ACC112 (cell line): Measurements from ENCODE around the gene PYGB.

Source experiments
- H2AFZ ChIP-seq: fragments of 200-600 bp; sonication (generic); one replicate; pipeline ENCODE4 v1.6.0; 2017; ENCODE audit warnings: antibody characterized with exemption, low read length; ENCODE audit not compliant: unreplicated experiment
- H3K27ac ChIP-seq: fragments of 200-600 bp; sonication (generic); 2 replicates; pipeline ENCODE4 v1.5.1; 2014; ENCODE audit warnings: low read depth, mild to moderate bottlenecking, antibody characterized with exemption, low read length, moderate library complexity
- H3K27me3 ChIP-seq: fragments of 200-600 bp; sonication (generic); 2 replicates; pipeline ENCODE4 v1.6.1; 2014; ENCODE audit warnings: mild to moderate bottlenecking, antibody characterized with exemption, low read length, moderate library complexity, mixed read lengths; ENCODE audit not compliant: insufficient read depth
- H3K36me3 ChIP-seq: fragments of 200-600 bp; sonication (generic); 2 replicates; pipeline ENCODE4 v1.6.1; 2016; ENCODE audit warnings: mild to moderate bottlenecking, antibody characterized with exemption, low read length, moderate library complexity, mixed read lengths; ENCODE audit not compliant: insufficient read depth
- H3K4me1 ChIP-seq: fragments of 200-600 bp; sonication (generic); one replicate; pipeline ENCODE4 v1.6.1; 2016; ENCODE audit warnings: low read length, mixed read lengths; ENCODE audit not compliant: insufficient read depth, unreplicated experiment, control insufficient read depth
- H3K4me3 ChIP-seq: fragments of 200-600 bp; sonication (generic); 2 replicates; pipeline ENCODE4 v1.5.1; 2014; ENCODE audit warnings: mild to moderate bottlenecking, low read depth, low read length
- H3K79me2 ChIP-seq: fragments of 200-600 bp; sonication (generic); one replicate; pipeline ENCODE4 v1.6.0; 2016; ENCODE audit warnings: low read length; ENCODE audit not compliant: control insufficient read depth, unreplicated experiment, insufficient read depth

The PYGB gene

DNA sequence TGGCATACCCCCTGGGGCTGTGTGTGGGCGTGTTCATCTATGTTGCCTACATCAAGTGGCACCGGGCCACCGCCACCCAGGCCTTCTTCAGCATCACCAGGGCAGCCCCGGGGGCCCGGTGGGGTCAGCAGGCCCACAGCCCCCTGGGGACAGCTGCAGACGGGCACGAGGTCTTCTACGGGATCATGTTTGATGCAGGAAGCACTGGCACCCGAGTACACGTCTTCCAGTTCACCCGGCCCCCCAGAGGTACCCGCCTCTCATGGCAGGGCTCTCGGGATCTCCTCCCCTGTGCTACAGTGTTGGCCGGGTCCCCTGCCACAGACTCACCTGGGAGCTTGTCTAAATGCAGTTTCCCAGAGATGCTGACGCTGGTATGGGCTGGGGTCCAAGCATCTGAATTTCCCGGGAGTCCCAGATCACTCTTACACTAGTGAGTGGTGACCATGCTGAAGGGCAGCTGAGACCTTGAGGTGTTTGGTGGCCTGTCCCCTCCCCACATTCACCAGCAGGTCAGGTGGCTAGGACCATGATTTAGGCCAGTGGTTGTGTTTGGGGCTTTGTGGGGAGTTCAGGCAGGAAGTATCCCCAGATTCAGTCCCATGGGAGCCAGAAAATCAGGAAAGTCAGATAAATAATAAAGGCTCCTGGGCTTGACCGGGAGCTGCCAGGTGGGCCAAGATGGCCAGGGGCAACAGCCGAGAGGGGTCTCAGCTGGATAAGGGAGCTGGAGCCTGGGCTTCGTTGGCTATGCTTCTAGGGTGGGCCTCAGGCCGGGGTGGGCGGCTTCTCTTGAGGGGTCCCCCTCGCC, 40.5 kb upstream of the PYGB start:
- Histone ChIP-seq H3K27ac (no peak overlapping the region), H3K4me3 (no peak overlapping the region), H3K36me3 (no peaks in the 10 kb centered on the region), H3K79me2 (peaks cover 56% of the 10 kb centered on the region), H3K27me3 (no peaks in the 10 kb centered on the region), H3K4me1 (peaks cover 12% of the 10 kb centered on the region), H2AFZ (no peak overlapping the region)

DNA sequence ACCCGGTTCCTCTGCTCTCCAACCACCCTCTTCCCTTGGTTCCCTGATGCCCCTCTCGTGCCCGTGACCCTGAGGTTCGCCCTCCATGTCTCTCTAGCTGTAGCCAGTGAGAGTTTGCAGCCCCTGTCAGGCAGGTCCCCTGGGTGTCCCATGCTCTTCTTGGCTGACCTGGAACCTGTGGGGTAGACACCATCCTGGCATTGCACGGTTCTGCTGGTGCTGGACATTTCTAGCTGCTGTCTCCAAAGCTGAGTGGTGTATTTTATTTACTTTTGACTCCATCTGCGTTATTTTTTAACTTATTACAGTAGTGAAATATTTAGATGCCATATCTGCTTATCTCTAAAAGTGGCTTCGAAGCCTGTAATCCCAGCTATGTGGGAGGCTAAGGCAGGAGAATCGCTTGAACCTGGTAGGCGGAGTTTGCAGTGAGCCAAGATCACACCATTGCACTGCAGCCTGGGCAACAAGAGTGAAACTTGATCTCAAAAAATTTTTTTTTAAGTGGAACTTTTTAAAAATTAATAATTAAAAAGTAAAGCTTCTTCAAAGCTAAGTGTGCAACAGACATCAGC, 39.8 kb upstream of the PYGB start:
- Histone ChIP-seq H3K79me2 (peaks cover 50% of the 10 kb centered on the region), H3K27me3 (no peaks in the 10 kb centered on the region), H3K4me1 (peaks cover 11% of the 10 kb centered on the region), H3K27ac (no peak overlapping the region), H3K36me3 (no peaks in the 10 kb centered on the region), H2AFZ (no peak overlapping the region), H3K4me3 (no peak overlapping the region)

DNA sequence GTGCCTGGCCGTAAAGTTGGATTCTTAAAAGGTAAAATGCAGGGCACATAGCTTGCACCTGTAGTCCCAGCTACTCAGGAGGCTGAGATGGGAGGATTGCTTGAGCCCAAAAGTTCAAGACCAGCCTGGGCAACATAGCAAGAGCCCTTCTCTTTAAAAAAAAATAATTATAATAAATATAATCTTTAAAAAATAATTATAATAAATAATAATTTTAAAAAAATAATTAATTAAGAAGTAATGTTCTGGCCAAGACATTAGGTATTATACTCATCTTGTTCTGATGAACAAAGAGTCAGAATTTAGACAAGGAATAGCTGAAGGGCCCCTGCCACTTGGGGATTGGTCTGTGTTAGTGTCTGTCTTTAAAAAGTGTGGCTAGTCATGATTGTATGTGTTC, 38.5 kb upstream of the PYGB start:
- Histone ChIP-seq H3K27ac (no peak overlapping the region), H3K27me3 (no peaks in the 10 kb centered on the region), H3K4me1 (no peaks in the 10 kb centered on the region), H2AFZ (no peak overlapping the region), H3K4me3 (no peak overlapping the region), H3K79me2 (peaks cover 38% of the 10 kb centered on the region), H3K36me3 (no peaks in the 10 kb centered on the region)

DNA sequence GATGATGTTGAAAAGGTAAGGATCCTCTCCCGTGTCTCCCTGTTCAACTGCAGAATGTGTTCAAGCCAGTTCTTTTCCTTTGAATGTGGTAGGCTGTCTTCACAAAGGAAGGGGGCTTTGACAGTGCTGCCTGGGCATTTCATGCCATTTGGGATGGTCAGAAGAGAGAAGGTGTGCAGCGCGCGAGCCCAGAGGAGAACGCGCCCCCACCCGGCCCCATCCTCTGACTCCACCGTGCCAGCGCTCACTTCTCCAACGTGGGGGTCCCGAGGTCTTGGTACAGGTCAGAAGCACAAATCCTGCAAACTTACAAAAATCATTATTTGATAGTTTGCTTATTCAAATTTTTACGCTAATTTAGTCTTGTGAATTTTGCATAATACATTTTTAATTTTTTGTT, 38.0 kb upstream of the PYGB start:
- Histone ChIP-seq H3K27ac (no peak overlapping the region), H3K4me3 (no peak overlapping the region), H2AFZ (no peak overlapping the region), H3K4me1 (no peaks in the 10 kb centered on the region), H3K36me3 (peaks cover under 1% of the 10 kb centered on the region; the same call in 1 of the 2 replicates), H3K27me3 (no peaks in the 10 kb centered on the region), H3K79me2 (peaks cover 33% of the 10 kb centered on the region)

DNA sequence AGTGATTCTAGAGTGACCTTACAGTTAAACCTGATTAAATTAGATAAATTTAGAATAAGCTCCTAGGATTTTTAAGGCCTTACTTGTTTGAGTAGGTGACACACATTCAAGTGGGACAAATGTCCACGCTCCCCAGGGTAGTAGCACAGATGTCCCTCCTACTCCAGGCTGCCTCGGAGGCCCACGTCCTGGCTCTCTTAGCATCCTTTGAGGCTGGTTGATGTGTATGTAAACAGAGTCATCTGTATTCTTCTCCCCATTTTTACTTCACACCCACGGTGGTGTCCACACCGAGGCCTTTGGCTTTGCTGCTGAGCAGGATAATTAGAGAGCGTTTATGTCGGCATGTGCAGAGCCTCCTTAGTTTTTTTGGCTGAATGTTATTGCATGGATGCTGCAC, 36.6 kb upstream of the PYGB start:
- H3K27me3 ChIP-seq = no peaks in the 10 kb centered on the region
- no peak overlapping the region for H3K4me3 ChIP-seq
- H2AFZ ChIP-seq = no peak overlapping the region
- peaks cover 5% of the 10 kb centered on the region; the same call in 1 of the 2 replicates for H3K36me3 ChIP-seq
- no peak overlapping the region for H3K27ac ChIP-seq
- H3K4me1 ChIP-seq = no peaks in the 10 kb centered on the region
- H3K79me2 ChIP-seq = peaks cover 19% of the 10 kb centered on the region

DNA sequence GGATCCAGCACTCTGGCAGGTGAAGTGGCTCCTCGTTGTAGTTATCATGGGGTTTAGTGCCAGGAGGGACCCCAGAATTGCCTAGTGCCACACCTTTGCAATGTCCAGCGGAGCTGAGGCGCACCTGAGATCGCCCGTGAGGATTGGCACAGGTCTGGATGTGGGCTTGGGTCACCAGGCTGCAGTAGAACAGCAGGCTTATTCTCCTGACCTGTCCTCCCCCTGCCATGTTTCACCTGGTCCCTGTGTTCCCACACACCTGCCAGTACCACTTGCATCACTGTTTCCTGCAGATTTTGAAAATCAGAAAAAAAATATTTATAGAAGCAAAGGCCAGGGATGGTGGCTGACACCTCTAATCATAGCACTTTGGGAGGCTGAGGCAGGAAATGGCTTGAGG, 35.6 kb upstream of the PYGB start:
- Histone ChIP-seq H3K27ac (no peak overlapping the region), H3K79me2 (peaks cover 10% of the 10 kb centered on the region), H3K4me1 (no peaks in the 10 kb centered on the region), H3K36me3 (peaks cover 5% of the 10 kb centered on the region; the same call in 1 of the 2 replicates), H3K27me3 (no peaks in the 10 kb centered on the region), H2AFZ (no peak overlapping the region), H3K4me3 (no peak overlapping the region)

DNA sequence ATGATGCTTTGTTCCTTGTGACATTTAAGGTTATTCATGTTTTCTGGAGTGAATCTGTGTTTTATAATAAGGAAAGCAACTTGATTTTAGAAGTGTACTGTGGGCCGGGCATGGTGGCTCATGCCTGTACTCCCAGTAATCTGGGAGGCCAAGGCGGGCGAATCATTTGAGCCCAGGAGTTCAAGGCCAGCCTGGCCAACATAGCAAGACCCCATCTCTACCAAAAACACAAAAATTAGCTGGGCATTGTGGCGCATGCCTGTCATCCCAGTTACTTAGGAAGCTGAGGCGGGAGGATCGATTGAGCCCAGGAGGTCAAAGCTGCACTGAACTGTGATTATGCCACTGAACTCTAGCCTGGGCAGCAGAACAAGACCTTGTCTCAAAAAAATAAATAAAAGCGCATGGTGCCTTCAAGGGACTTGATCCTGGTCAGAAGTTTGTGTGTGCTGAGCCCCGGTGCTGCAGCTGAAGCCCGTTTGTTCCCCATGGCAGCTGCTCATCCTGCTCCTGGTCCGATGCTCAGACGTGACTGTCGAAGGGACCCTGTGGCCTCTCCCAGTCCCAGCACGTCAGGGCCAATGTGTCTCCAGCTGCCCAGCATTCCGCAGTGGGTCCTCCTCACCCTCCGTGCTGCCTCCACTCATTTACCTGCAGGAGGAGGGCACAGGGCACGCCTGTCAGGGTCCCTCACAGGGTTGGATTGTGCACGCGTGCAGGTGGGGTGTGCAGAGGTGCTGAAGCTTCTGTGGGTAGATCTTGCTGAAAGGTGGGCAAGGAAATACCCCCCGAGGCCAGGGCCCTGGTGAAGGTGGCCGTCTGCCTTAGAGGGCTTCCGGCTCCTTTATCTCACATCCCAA, 34.1 kb upstream of the PYGB start:
- no peaks in the 10 kb centered on the region for H3K27me3 ChIP-seq
- peaks cover 3% of the 10 kb centered on the region for H3K79me2 ChIP-seq
- peaks cover 5% of the 10 kb centered on the region; the same call in 1 of the 2 replicates for H3K36me3 ChIP-seq
- no peak overlapping the region for H3K4me3 ChIP-seq
- H3K4me1 ChIP-seq = no peaks in the 10 kb centered on the region
- no peak overlapping the region for H2AFZ ChIP-seq
- no peak overlapping the region for H3K27ac ChIP-seq

DNA sequence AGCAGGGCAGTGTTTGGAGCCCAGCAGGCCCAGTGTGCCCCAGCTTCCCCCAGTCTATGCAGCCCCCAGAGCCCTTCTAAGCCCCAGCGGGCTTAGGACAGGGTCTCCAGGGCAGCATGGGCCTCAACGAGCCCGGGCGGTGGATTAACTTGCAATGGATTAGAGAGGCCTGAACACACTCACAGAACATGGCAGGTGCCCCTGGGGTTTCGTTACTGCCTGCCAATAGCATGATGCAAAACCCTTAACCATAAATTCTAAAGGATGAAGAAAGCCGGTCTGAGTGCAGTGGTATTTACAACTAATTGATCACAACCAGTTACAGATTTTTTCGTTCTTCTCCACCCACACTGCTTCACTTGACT, 33.5 kb upstream of the PYGB start:
- H2AFZ ChIP-seq = no peak overlapping the region
- H3K79me2 ChIP-seq = peaks cover 3% of the 10 kb centered on the region
- no peak overlapping the region for H3K27ac ChIP-seq
- no peaks in the 10 kb centered on the region for H3K27me3 ChIP-seq
- no peak overlapping the region for H3K4me3 ChIP-seq
- no peaks in the 10 kb centered on the region for H3K4me1 ChIP-seq
- H3K36me3 ChIP-seq = peaks cover 5% of the 10 kb centered on the region; the same call in 1 of the 2 replicates

DNA sequence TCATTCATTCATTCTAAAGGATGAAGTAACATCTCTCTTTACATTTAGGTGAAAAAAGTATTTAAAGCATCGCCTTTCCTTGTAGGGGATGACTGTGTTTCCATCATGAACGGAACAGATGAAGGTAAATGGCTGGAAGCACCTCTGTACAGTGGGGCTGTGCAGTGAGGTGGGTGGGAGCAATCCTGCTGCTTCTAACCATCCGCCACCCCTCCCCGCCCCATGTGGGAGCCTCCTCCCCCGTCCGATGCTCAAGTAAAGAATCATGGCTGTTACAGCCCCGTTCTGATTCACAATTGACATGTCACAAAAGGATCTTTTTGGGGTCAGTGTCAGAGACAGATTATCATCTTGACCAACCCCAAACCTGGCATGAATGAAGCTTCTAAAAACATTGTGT, 33.1 kb upstream of the PYGB start:
- H3K27ac ChIP-seq = no peak overlapping the region
- H3K36me3 ChIP-seq = peaks cover 5% of the 10 kb centered on the region; the same call in 1 of the 2 replicates
- no peak overlapping the region for H3K4me3 ChIP-seq
- no peak overlapping the region for H2AFZ ChIP-seq
- H3K27me3 ChIP-seq = no peaks in the 10 kb centered on the region
- peaks cover under 1% of the 10 kb centered on the region for H3K79me2 ChIP-seq
- no peaks in the 10 kb centered on the region for H3K4me1 ChIP-seq

DNA sequence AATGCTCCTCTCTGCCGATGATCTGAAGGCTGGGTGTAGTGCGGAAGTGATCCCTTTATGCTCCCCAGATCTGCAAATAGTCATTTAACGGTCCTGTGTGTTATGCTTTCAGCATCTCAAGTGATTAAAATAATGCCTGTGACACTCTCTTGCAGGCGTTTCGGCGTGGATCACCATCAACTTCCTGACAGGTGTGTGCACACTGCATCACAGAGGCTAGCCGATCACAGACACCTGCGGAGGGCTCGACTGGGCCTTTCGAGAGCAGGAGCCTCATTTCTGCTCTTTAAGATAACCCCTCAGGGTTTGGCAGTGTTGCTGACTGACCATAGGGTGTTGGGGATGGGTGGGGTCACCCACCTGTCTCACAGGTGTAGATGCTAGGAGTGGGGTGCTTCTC, 32.4 kb upstream of the PYGB start:
- no peaks in the 10 kb centered on the region for H3K27me3 ChIP-seq
- H2AFZ ChIP-seq = no peak overlapping the region
- no peak overlapping the region for H3K27ac ChIP-seq
- H3K4me3 ChIP-seq = no peak overlapping the region
- no peaks in the 10 kb centered on the region for H3K79me2 ChIP-seq
- peaks cover 5% of the 10 kb centered on the region; the same call in 1 of the 2 replicates for H3K36me3 ChIP-seq
- no peaks in the 10 kb centered on the region for H3K4me1 ChIP-seq
